ENCODE data around the gene HACD2. TPM values are rescaled to one million over a fixed set of nuclear protein-coding genes. Genes with fewer than 3 reads are reported as not detected.

Gene HACD2
- polyA plus RNA-seq, 1 of the 3 experiments (the other 2 are of a cell fraction): 13.8 TPM

- Histone ChIP-seq H3K79me2 (ENCODE audit: insufficient read depth) (no peaks in the 10 kb centered on the region), H2AFZ (ENCODE audit: low read depth) (no peak overlapping the region), H3K36me3 (replicated peaks in 1 of 2; ENCODE audit: control insufficient read depth in 1 of 2, insufficient read depth in 2 of 2, low read length in 1 of 2) (peaks cover 6 to 9% of the 10 kb centered on the region in 2 experiments), H3K4me2 (no peak overlapping the region), H3K27ac (ENCODE audit: low read depth in 2 of 2, low read length in 1 of 2) (no peak overlapping the region), H3K9me2 (no peaks in the 10 kb centered on the region), H3K4me3 (ENCODE audit: low read depth in 2 of 2, low read length in 1 of 2) (no peak overlapping the region), H3K9me3 (peaks cover 16% of the 10 kb centered on the region), H3K9ac (no peak overlapping the region), H3K4me1 (ENCODE audit: control insufficient read depth in 1 of 2, insufficient read depth in 2 of 2, low read depth in 1 of 2, low read length in 1 of 2) (no peaks in the 10 kb centered on the region), H3F3A (replicated peaks; ENCODE audit: insufficient read depth) (peaks cover 10% of the 10 kb centered on the region), H3K27me3 (ENCODE audit: insufficient read depth) (no peaks in the 10 kb centered on the region), H4K20me1 (ENCODE audit: insufficient read depth) (no peaks in the 10 kb centered on the region)
- DNase-seq: no peak
- CTCF ChIA-PET: interaction anchor here (1.0 to 2.6 kb wide), 7 partner anchors 10 to 294 kb away, joined by 3 to 10 read pairs (median 5); no protein-coding TSS in a partner anchor
- no peak for TF ChIP-seq NRF1 (IDR thresholded peaks at IDR 0.05; ENCODE audit: low read depth, low read length)
- TF ChIP-seq ELF1 (IDR thresholded peaks at IDR 0.05): no peak
- TF ChIP-seq REST (IDR thresholded peaks at IDR 0.05; ENCODE audit: low read depth, low read length): no peak
- TF ChIP-seq JUND (IDR thresholded peaks at IDR 0.05): no peak
- no peak for TF ChIP-seq FOSL2 (IDR thresholded peaks at IDR 0.05; ENCODE audit: borderline replicate concordance, low read depth)
- TF ChIP-seq TAF1 (IDR thresholded peaks at IDR 0.05; ENCODE audit: borderline replicate concordance, low read depth, low read length): no peak
- TF ChIP-seq FOXJ3 (CRISPR knock-in tag; IDR thresholded peaks at IDR 0.05): no peak
- TF ChIP-seq EZH2phosphoT487 (IDR thresholded peaks at IDR 0.05; ENCODE audit: borderline replicate concordance, low read depth): no peak
- TF ChIP-seq RCOR1 (IDR thresholded peaks at IDR 0.05; ENCODE audit: low read length): no peak
- no peak for TF ChIP-seq FOXM1 (IDR thresholded peaks at IDR 0.05; ENCODE audit: low read depth)
- TF ChIP-seq RXRA (IDR thresholded peaks at IDR 0.05; ENCODE audit: borderline replicate concordance, low read depth): no peak
- TF ChIP-seq CTCF (IDR thresholded peaks at IDR 0.05): no peak
- TF ChIP-seq, protein P1, sequence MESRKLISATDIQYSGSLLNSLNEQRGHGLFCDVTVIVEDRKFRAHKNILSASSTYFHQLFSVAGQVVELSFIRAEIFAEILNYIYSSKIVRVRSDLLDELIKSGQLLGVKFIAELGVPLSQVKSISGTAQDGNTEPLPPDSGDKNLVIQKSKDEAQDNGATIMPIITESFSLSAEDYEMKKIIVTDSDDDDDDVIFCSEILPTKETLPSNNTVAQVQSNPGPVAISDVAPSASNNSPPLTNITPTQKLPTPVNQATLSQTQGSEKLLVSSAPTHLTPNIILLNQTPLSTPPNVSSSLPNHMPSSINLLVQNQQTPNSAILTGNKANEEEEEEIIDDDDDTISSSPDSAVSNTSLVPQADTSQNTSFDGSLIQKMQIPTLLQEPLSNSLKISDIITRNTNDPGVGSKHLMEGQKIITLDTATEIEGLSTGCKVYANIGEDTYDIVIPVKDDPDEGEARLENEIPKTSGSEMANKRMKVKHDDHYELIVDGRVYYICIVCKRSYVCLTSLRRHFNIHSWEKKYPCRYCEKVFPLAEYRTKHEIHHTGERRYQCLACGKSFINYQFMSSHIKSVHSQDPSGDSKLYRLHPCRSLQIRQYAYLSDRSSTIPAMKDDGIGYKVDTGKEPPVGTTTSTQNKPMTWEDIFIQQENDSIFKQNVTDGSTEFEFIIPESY (IDR thresholded peaks at IDR 0.05; ENCODE audit: borderline replicate concordance, low read depth): no peak
- TF ChIP-seq, protein P2, sequence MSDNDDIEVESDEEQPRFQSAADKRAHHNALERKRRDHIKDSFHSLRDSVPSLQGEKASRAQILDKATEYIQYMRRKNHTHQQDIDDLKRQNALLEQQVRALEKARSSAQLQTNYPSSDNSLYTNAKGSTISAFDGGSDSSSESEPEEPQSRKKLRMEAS (IDR thresholded peaks at IDR 0.05; ENCODE audit: low read depth): no peak
- no peak for TF ChIP-seq SIN3A (IDR thresholded peaks at IDR 0.05; ENCODE audit: borderline replicate concordance, low read depth, low read length)
- TF ChIP-seq RAD21 (IDR thresholded peaks at IDR 0.05; ENCODE audit: low read length): no peak
- POLR2A ChIA-PET: no interaction called here
Measured at GRCh38 chr3:123552768-123553167, 32.1 kb downstream of the HACD2 start.

Measured in SK-N-SH (cell line).